Colonic mucosa (tissue), 4 donors: Measurements from ENCODE around the gene DNAJB8. TPM values are rescaled to one million over a fixed set of nuclear protein-coding genes. Genes with fewer than 3 reads are reported as not detected.

ENCODE experiments used
- DNase-seq: peaks from one replicate; pipeline ENCODE4 v3.0.0-alpha.2; 2020
- H3K27ac ChIP-seq: fragments of 200-600 bp; one replicate; pipeline ENCODE4 v1.8.0; 2021
- H3K27me3 ChIP-seq: fragments of 200-600 bp; one replicate; pipeline ENCODE4 v1.8.0; 2021
- H3K36me3 ChIP-seq: fragments of 200-600 bp; one replicate; pipeline ENCODE4 v1.8.0; 2021
- H3K4me1 ChIP-seq: fragments of 200-600 bp; one replicate; pipeline ENCODE4 v1.8.0; 2021; ENCODE audit warnings: mild to moderate bottlenecking
- H3K4me3 ChIP-seq: fragments of 200-600 bp; one replicate; pipeline ENCODE4 v1.8.0; 2021
- H3K9ac ChIP-seq, 2 donors: one replicate each; pipeline ENCODE4 v1.7.0; 2013; ENCODE audit warnings: control low read depth in 2 of 2, low read depth in 2 of 2, low read length in 2 of 2
- H3K9me3 ChIP-seq: fragments of 200-600 bp; one replicate; pipeline ENCODE4 v1.8.0; 2021
- CTCF ChIP-seq: fragments of 200-600 bp; IDR thresholded peaks from one replicate; pipeline ENCODE4 v1.8.0; 2022; ENCODE audit warnings: antibody characterized with exemption, mild to moderate bottlenecking
- intact Hi-C: fragments of 100-400 bp; cut with DNase I; formaldehyde crosslinking; loops from one replicate; pipeline ENCODE4 v1.14.1; 2022
- total RNA-seq, 2 donors: library from RNA; stranded (reverse); fragmentation: NEBNext Ultra II Directional in 1 of 2; extraction: Animal tissue kit (Norgen Biotek cat#: 25700) in 1 of 2; gene quantifications; one replicate each; pipeline ENCODE4 v1.2.1, GENCODE V29; 2021
- donor health status: healthy.
- donor health status: DM: no; HTN: no; CAD: no.
- donor health status: DM: no; HTN: no; CAD: no.

Gene DNAJB8
- total RNA-seq, 2 donors from 2014 or later: not detected

- Histone ChIP-seq H3K9me3 (no peaks in the 10 kb centered on the region), H3K36me3 (no peaks in the 10 kb centered on the region), H3K9ac (no peak overlapping the region), H3K27me3 (peaks cover 20% of the 10 kb centered on the region), H3K4me3 (peak overlapping the region; percentile 11), H3K4me1 (no peaks in the 10 kb centered on the region), H3K27ac (no peak overlapping the region)
- intact Hi-C loops: no loop called here
- TF ChIP-seq CTCF: no peak
- DNase-seq: no peak
These were observed 34.3 kb downstream of the DNAJB8 start for GRCh38 chr3:128432301-128432970.

GRCh38 chr3:128431803-128432300, 34.8 kb downstream of the DNAJB8 start:
- Histone ChIP-seq H3K27me3 (peaks cover 20% of the 10 kb centered on the region), H3K4me3 (no peak overlapping the region)
- intact Hi-C loops: no loop called here

GRCh38 chr3:128430731-128431130, 36.0 kb downstream of the DNAJB8 start:
- DNase-seq: no peak
- peaks cover 3% of the 10 kb centered on the region for H3K4me1 ChIP-seq
- no peak for TF ChIP-seq CTCF
- intact Hi-C loops: no loop called here
- H3K4me3 ChIP-seq: no peak overlapping the region
- no peaks in the 10 kb centered on the region for H3K9me3 ChIP-seq
- peaks cover 20% of the 10 kb centered on the region for H3K27me3 ChIP-seq
- H3K36me3 ChIP-seq: no peaks in the 10 kb centered on the region
- H3K9ac ChIP-seq: no peak overlapping the region
- no peak overlapping the region for H3K27ac ChIP-seq

More at GRCh38 chr3:128431803-128432300, 34.8 kb downstream of the DNAJB8 start:
- H3K27ac ChIP-seq: no peak overlapping the region
- no peak for TF ChIP-seq CTCF
- no peaks in the 10 kb centered on the region for H3K9me3 ChIP-seq
- H3K9ac ChIP-seq: no peak overlapping the region
- no peaks in the 10 kb centered on the region for H3K36me3 ChIP-seq
- no peak for DNase-seq
- no peaks in the 10 kb centered on the region for H3K4me1 ChIP-seq

- intact Hi-C loops: no loop called here
- no peaks in the 10 kb centered on the region for H3K36me3 ChIP-seq
- no peak for TF ChIP-seq CTCF
- H3K27me3 ChIP-seq: peaks cover 20% of the 10 kb centered on the region
- no peak overlapping the region for H3K27ac ChIP-seq
- no peak for DNase-seq
- H3K9ac ChIP-seq: no peak overlapping the region
- no peak overlapping the region for H3K4me3 ChIP-seq
- H3K9me3 ChIP-seq: no peaks in the 10 kb centered on the region
- H3K4me1 ChIP-seq: peaks cover 3% of the 10 kb centered on the region
These were observed 36.4 kb downstream of the DNAJB8 start for GRCh38 chr3:128430301-128430700.

GRCh38 chr3:128429751-128430150, 36.9 kb downstream of the DNAJB8 start:
- Histone ChIP-seq H3K9me3 (no peaks in the 10 kb centered on the region), H3K4me1 (peaks cover 3% of the 10 kb centered on the region), H3K4me3 (no peak overlapping the region), H3K9ac (no peak overlapping the region), H3K36me3 (no peaks in the 10 kb centered on the region), H3K27ac (no peak overlapping the region), H3K27me3 (peaks cover 20% of the 10 kb centered on the region)
- intact Hi-C loops: loop anchor here (5.0 kb wide), 2 partner anchors 153 to 178 kb away; no protein-coding TSS in a partner anchor
- DNase-seq: no peak
- no peak for TF ChIP-seq CTCF
